Loucy (cell line): Measurements from ENCODE around the gene SLC26A8.
"Not testable (repeated sequence)": the region's sequence is repeated elsewhere in the genome, so short reads cannot be mapped to it uniquely, and the experiment has no call there.

Experiments used
- H2AFZ ChIP-seq: fragments of 200-600 bp; sonication (generic); 2 replicates; pipeline ENCODE4 v1.6.0; 2016; ENCODE audit warnings: antibody characterized with exemption, mild to moderate bottlenecking, low read length, moderate library complexity
- H3F3A ChIP-seq: fragments of 200-600 bp; 2 replicates; pipeline ENCODE4 v1.6.0; 2016; ENCODE audit warnings: antibody characterized with exemption, low read depth, mild to moderate bottlenecking
- H3K27me3 ChIP-seq: fragments of 200-600 bp; sonication (generic); 2 replicates; pipeline ENCODE4 v1.6.1; 2014; ENCODE audit warnings: low read length, mild to moderate bottlenecking; ENCODE audit not compliant: insufficient read depth, poor library complexity, severe bottlenecking
- H3K36me3 ChIP-seq: fragments of 200-600 bp; sonication (generic); 2 replicates; pipeline ENCODE4 v1.6.1; 2016; ENCODE audit warnings: low read length; ENCODE audit not compliant: insufficient read depth
- H3K4me1 ChIP-seq: fragments of 200-600 bp; sonication (generic); 2 replicates; pipeline ENCODE4 v1.5.1; 2014; ENCODE audit warnings: low read length, mild to moderate bottlenecking; ENCODE audit not compliant: insufficient read depth, poor library complexity, severe bottlenecking
- H3K4me2 ChIP-seq: fragments of 200-600 bp; sonication (generic); 2 replicates; pipeline ENCODE4 v1.6.0; 2014; ENCODE audit warnings: antibody characterized with exemption, low read length, low read depth, mild to moderate bottlenecking; ENCODE audit not compliant: poor library complexity, severe bottlenecking
- H3K4me3 ChIP-seq: fragments of 200-600 bp; sonication (generic); 2 replicates; pipeline ENCODE4 v1.5.1; 2014; ENCODE audit warnings: low read length, mild to moderate bottlenecking, mixed read lengths; ENCODE audit not compliant: poor library complexity, severe bottlenecking
- H3K79me2 ChIP-seq: fragments of 200-600 bp; sonication (generic); 2 replicates; pipeline ENCODE4 v1.6.1; 2014; ENCODE audit warnings: low read length; ENCODE audit not compliant: insufficient read depth
- H3K9ac ChIP-seq: fragments of 200-600 bp; sonication (generic); 2 replicates; pipeline ENCODE4 v1.6.0; 2014; ENCODE audit warnings: mild to moderate bottlenecking, low read depth, low read length, moderate library complexity; ENCODE audit not compliant: poor library complexity, severe bottlenecking
- H3K9me2 ChIP-seq: fragments of 200-600 bp; sonication (generic); replicated peaks from 2 replicates; pipeline ENCODE4 v1.6.1; 2016; ENCODE audit warnings: low read depth, low read length, mixed read lengths
- H3K9me3 ChIP-seq: fragments of 200-600 bp; sonication (generic); 2 replicates; pipeline ENCODE4 v1.6.1; 2014; ENCODE audit warnings: mild to moderate bottlenecking, antibody characterized with exemption, low read length, low read depth; ENCODE audit not compliant: insufficient read depth
- H4K20me1 ChIP-seq: fragments of 200-600 bp; sonication (generic); 2 replicates; pipeline ENCODE4 v1.6.0; 2014; ENCODE audit warnings: antibody characterized with exemption, low read length, mild to moderate bottlenecking; ENCODE audit not compliant: insufficient read depth, poor library complexity, severe bottlenecking
- EZH2phosphoT487 ChIP-seq: fragments of 200-600 bp; IDR thresholded peaks from 2 replicates; pipeline ENCODE4 v1.6.1; 2018; ENCODE audit warnings: antibody characterized with exemption, mild to moderate bottlenecking, moderate library complexity, borderline replicate concordance
- TF ChIP-seq, protein P1 (sequence below): fragments of 200-600 bp; sonication (generic); conservative IDR thresholded peaks from 2 replicates; pipeline ENCODE4 v1.5.1; 2014; ENCODE audit warnings: mild to moderate bottlenecking, antibody characterized with exemption, low read length

Gene SLC26A8

GRCh38 chr6:35945650-35946025 is 78.8 kb downstream of the SLC26A8 start:
- TF ChIP-seq, protein P1, sequence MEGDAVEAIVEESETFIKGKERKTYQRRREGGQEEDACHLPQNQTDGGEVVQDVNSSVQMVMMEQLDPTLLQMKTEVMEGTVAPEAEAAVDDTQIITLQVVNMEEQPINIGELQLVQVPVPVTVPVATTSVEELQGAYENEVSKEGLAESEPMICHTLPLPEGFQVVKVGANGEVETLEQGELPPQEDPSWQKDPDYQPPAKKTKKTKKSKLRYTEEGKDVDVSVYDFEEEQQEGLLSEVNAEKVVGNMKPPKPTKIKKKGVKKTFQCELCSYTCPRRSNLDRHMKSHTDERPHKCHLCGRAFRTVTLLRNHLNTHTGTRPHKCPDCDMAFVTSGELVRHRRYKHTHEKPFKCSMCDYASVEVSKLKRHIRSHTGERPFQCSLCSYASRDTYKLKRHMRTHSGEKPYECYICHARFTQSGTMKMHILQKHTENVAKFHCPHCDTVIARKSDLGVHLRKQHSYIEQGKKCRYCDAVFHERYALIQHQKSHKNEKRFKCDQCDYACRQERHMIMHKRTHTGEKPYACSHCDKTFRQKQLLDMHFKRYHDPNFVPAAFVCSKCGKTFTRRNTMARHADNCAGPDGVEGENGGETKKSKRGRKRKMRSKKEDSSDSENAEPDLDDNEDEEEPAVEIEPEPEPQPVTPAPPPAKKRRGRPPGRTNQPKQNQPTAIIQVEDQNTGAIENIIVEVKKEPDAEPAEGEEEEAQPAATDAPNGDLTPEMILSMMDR, result no peak
- TF ChIP-seq EZH2phosphoT487, result no peak
- no peaks in the 10 kb centered on the region for H3K9me2 ChIP-seq
- H2AFZ ChIP-seq, result no peak overlapping the region
- no peaks in the 10 kb centered on the region for H3F3A ChIP-seq
- no peaks in the 10 kb centered on the region for H3K27me3 ChIP-seq
- no peak overlapping the region for H3K4me3 ChIP-seq
- no peaks in the 10 kb centered on the region for H3K79me2 ChIP-seq
- H3K36me3 ChIP-seq, result no peaks in the 10 kb centered on the region
- no peaks in the 10 kb centered on the region for H3K9me3 ChIP-seq
- H3K4me2 ChIP-seq, result no peak overlapping the region
- H3K4me1 ChIP-seq, result no peaks in the 10 kb centered on the region
- no peak overlapping the region for H3K9ac ChIP-seq
- no peaks in the 10 kb centered on the region for H4K20me1 ChIP-seq

DNA sequence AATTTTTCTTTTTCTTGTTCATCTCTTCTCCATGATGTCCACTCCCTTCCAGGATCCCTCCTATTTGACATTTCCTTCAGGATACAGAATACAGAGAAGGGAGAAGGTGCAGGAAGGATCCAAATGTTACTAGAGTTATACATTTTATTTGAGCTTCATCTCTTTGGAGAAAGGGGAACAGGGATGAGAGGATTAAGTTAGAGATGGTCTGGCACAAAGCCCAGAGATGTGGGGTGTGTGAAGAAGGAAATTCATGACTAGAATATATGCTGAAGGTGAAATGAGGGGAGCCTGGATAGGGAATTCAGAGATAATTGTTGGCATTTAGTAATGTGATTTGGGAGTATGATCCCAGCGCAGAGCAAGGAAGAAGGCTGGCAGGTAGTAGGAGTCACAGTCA is 81.1 kb downstream of the SLC26A8 start:
- no peaks in the 10 kb centered on the region for H3K36me3 ChIP-seq

DNA sequence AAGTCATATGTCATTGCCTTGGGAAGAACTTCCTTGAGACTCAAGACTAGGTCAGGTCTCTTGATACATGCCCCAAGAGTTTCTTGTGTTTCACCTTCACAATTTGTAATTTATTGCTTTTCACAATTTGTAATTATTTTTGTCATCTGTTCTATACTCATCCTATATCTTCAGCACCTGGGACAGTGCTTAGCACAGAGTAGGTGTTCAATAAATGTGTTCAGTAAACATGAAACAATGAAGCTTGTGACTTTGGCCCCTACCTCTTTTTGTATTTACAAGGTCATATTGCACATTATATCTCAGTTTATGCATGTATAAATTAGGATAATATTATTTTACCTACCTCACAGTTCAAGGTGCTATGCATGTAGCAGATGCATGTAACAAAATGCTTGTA is 82.1 kb downstream of the SLC26A8 start:
- H3K79me2 ChIP-seq, result no peaks in the 10 kb centered on the region
- TF ChIP-seq, protein P1, result no peak
- no peak for TF ChIP-seq EZH2phosphoT487
- H3K9ac ChIP-seq, result no peak overlapping the region
- no peak overlapping the region for H2AFZ ChIP-seq
- H4K20me1 ChIP-seq, result no peaks in the 10 kb centered on the region
- no peak overlapping the region for H3K4me3 ChIP-seq
- H3K36me3 ChIP-seq, result no peaks in the 10 kb centered on the region
- no peaks in the 10 kb centered on the region for H3F3A ChIP-seq
- no peaks in the 10 kb centered on the region for H3K9me2 ChIP-seq
- no peaks in the 10 kb centered on the region; the same call in 1 of the 2 replicates for H3K9me3 ChIP-seq
- no peak overlapping the region for H3K4me2 ChIP-seq
- H3K27me3 ChIP-seq, result no peaks in the 10 kb centered on the region
- H3K4me1 ChIP-seq, result no peaks in the 10 kb centered on the region

More for the DNA sequence above, 81.1 kb downstream of the SLC26A8 start:
- Histone ChIP-seq H3K27me3 (no peaks in the 10 kb centered on the region), H3K4me2 (no peak overlapping the region), H3K9ac (no peak overlapping the region), H3K9me3 (no peaks in the 10 kb centered on the region; the same call in 1 of the 2 replicates), H2AFZ (no peak overlapping the region), H3K4me3 (no peak overlapping the region), H4K20me1 (no peaks in the 10 kb centered on the region), H3K79me2 (no peaks in the 10 kb centered on the region), H3K4me1 (no peaks in the 10 kb centered on the region), H3F3A (no peaks in the 10 kb centered on the region), H3K9me2 (no peaks in the 10 kb centered on the region)
- no peak for TF ChIP-seq EZH2phosphoT487
- TF ChIP-seq, protein P1, result no peak

DNA sequence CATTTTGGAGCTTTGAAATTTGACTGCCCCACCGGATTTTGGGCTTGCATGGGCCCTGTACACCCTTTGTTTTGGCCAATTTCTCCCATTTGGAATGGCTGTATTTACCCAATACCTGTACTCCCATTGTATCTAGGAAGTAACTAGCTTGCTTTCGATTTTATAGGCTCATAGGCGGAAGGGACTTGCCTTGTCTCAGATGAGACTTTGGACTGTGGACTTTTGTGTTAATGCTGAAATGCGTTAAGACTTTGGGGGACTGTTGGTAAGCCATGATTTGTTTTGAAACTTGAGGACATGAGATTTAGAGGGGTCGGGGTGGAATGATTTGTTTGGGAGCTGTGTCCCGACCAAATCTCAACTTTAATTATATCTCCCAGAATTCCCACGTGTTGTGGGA is 83.3 kb downstream of the SLC26A8 start:
- H4K20me1 ChIP-seq, H3K27me3 ChIP-seq, H3K4me2 ChIP-seq, H3K79me2 ChIP-seq, H3K4me1 ChIP-seq, H3K9me3 ChIP-seq, H3K9me2 ChIP-seq, H2AFZ ChIP-seq, H3F3A ChIP-seq, H3K9ac ChIP-seq, H3K36me3 ChIP-seq, H3K4me3 ChIP-seq: not testable (repeated sequence)

DNA sequence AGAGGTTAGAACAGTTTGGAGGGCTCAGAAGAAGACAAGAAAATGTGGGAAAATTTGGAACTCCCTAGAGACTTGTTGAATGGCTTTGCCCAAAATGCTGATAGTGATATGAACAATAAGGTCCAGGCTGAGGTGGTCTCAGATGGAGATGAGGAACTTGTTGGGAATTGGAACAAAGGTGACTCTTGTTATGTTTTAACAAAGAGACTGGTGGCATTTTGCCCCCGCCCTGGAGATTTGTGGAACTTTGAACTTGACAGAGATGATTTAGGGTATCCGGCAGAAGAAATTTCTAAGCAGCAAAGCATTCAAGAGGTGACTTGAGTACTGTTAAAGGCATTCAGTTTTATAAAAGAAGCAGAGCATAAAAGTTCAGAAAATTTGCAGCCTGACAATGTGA is 84.4 kb downstream of the SLC26A8 start:
- H3K79me2 ChIP-seq, H3F3A ChIP-seq, H2AFZ ChIP-seq, H3K4me2 ChIP-seq, H3K4me1 ChIP-seq, H3K4me3 ChIP-seq, H3K9ac ChIP-seq, H3K27me3 ChIP-seq, H3K36me3 ChIP-seq, H3K9me3 ChIP-seq, H3K9me2 ChIP-seq, H4K20me1 ChIP-seq: not testable (repeated sequence)

DNA sequence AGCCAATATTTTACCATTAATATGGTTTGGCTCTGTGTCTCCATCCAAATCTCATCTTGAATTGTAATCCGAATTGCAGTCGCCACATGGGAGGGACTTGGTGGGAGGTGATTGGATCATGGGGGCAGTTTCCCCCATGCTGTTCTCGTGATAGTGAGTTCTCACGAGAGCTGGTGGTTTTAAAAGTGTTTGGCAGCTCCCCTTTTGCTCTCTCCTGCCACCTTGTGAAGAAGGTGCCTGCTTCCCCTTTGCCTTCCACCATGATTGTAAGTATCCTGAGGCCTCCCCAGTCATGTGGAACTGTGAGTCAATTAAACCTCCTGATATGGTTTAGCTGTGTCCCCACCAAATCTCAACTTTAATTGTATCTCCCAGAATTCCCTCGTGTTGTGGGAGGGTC is 85.2 kb downstream of the SLC26A8 start:
- H3K9me2 ChIP-seq, H4K20me1 ChIP-seq, H3K27me3 ChIP-seq, H3K79me2 ChIP-seq, H3K9ac ChIP-seq, H3K9me3 ChIP-seq, H3K4me1 ChIP-seq, H2AFZ ChIP-seq, H3K4me2 ChIP-seq, H3F3A ChIP-seq, H3K4me3 ChIP-seq, H3K36me3 ChIP-seq: not testable (repeated sequence)
